ENCODE measurements around the gene CXorf38.

GRCh38 chrX:40623665-40624064 lies 23.7 kb downstream of the CXorf38 start:
- no peak for TF ChIP-seq CTCF (conservative IDR thresholded peaks at IDR 0.05; ENCODE audit: low read depth in 2 of 2)
- TF ChIP-seq EZH2phosphoT487 (IDR thresholded peaks at IDR 0.05; ENCODE audit: unreplicated experiment), result no peak
- TF ChIP-seq CREB1 (CRISPR knock-in tag; IDR thresholded peaks at IDR 0.05; ENCODE audit: low read depth), result no peak
- no peak for TF ChIP-seq NANOG (IDR thresholded peaks at IDR 0.05; ENCODE audit: borderline replicate concordance)
- no peak for TF ChIP-seq EZH2 (IDR thresholded peaks at IDR 0.05; ENCODE audit: low read depth, unreplicated experiment)
- TF ChIP-seq REST (IDR thresholded peaks at IDR 0.05; ENCODE audit: unreplicated experiment), result no peak

Data from GM23338 (cell line).